K562 (cell line): Measurements from ENCODE around the gene FASLG. TPM values are rescaled to one million over a fixed set of nuclear protein-coding genes. Genes with fewer than 3 reads are reported as not detected.

ENCODE experiments used
- CHD4 ChIP-seq: fragments of 200-600 bp; sonication (generic); IDR thresholded peaks from 3 replicates; pipeline ENCODE4 v1.6.1; 2012; ENCODE audit warnings: low read depth, mild to moderate bottlenecking, mixed read lengths, low read length, inconsistent platforms; ENCODE audit not compliant: insufficient read depth, insufficient replicate concordance, poor library complexity, severe bottlenecking
- HIVEP1 ChIP-seq: fragments of 250-450 bp; sonication (Bioruptor Pico); IDR thresholded peaks from 2 replicates; pipeline ENCODE4 v1.4.0; 2020; ENCODE audit warnings: mild to moderate bottlenecking
- MXI1 ChIP-seq: IDR thresholded peaks from 2 replicates; pipeline ENCODE4 v1.6.1; 2011; ENCODE audit warnings: low read depth, mild to moderate bottlenecking, improper control_type of control experiment, low read length
- PTRF ChIP-seq: fragments of 450-650 bp; IDR thresholded peaks from 2 replicates; pipeline ENCODE4 v1.6.1; 2016; ENCODE audit warnings: mild to moderate bottlenecking, missing genetic modification characterization, missing compliant biosample characterization
- PTTG1 ChIP-seq: fragments of 450-650 bp; IDR thresholded peaks from 2 replicates; pipeline ENCODE4 v1.6.1; 2016; ENCODE audit warnings: low read depth, mild to moderate bottlenecking, missing genetic modification characterization, missing compliant biosample characterization
- SMAD3 ChIP-seq: fragments of 450-650 bp; formaldehyde crosslinking; conservative IDR thresholded peaks from 2 replicates; pipeline ENCODE4 v1.4.0; 2020; ENCODE audit warnings: mild to moderate bottlenecking
- ZBTB17 ChIP-seq: fragments of 450-650 bp; formaldehyde crosslinking; IDR thresholded peaks from 2 replicates; pipeline ENCODE4 v1.4.0; 2020; ENCODE audit warnings: mild to moderate bottlenecking
- ZKSCAN8 ChIP-seq: fragments of 200-800 bp; sonication (Bioruptor generic); IDR thresholded peaks from 2 replicates; pipeline ENCODE4 v1.6.1; 2016; ENCODE audit warnings: missing genetic modification characterization, missing compliant biosample characterization
- ZNF41 ChIP-seq: fragments of 250-450 bp; sonication (Bioruptor Pico); conservative IDR thresholded peaks from 2 replicates; pipeline ENCODE4 v1.4.0; 2020; ENCODE audit warnings: mild to moderate bottlenecking
- ZNF592 ChIP-seq: fragments of 450-650 bp; IDR thresholded peaks from 2 replicates; pipeline ENCODE4 v1.6.1; 2017; ENCODE audit warnings: antibody characterized with exemption, mild to moderate bottlenecking
- polyA plus RNA-seq, 8 experiments: library from polyadenylated mRNA; depleted of rRNA in 4 of 8; stranded (reverse) in 5 of 8; unstranded in 3 of 8; fragments of >200 nt; fragmentation: Nextera tagmentation in 2 of 8; fragmentation: Illumina TruSeq in 1 of 8; extraction: Ambion mirVana in 2 of 8; extraction: Trizol in 1 of 8; gene quantifications; 2 replicates each; pipeline versions ENCODE4 v1.2.1 to v1.2.3, GENCODE V29; 2011 to 2014; ENCODE audit warnings: inconsistent platforms in 1 of 8, missing spikeins in 1 of 8
- total RNA-seq, 7 experiments: library from RNA; depleted of rRNA in 6 of 7; stranded (reverse); fragments of >200 nt in 6 of 7; fragmentation: Illumina TruSeq in 2 of 7; extraction: Trizol in 2 of 7; gene quantifications; 2 replicates each; pipeline versions ENCODE4 v1.2.1 to v1.2.3, GENCODE V29; 2011 to 2021; ENCODE audit warnings: low replicate concordance in 1 of 7
- TF ChIP-seq, protein P1 (sequence below), 3 experiments: fragments of 200-800 bp in 1 of 3; sonication (Bioruptor generic) in 1 of 3; sonication (generic) in 1 of 3; formaldehyde crosslinking in 1 of 3; IDR thresholded peaks; 2 replicates each; pipeline versions ENCODE4 v1.6.1 to v1.8.0; 2016 to 2022; ENCODE audit warnings: mild to moderate bottlenecking in 2 of 3, missing compliant biosample characterization in 2 of 3, missing genetic modification characterization in 2 of 3, missing genetic modification reagents in 1 of 3
- TF ChIP-seq, protein P2 (sequence below), 3 experiments: fragments of 200-800 bp in 1 of 3; fragments of 250-450 bp in 1 of 3; fragments of 450-650 bp in 1 of 3; sonication (Bioruptor Pico) in 1 of 3; sonication (Bioruptor generic) in 1 of 3; formaldehyde crosslinking in 1 of 3; IDR thresholded peaks; 2 replicates each; pipeline versions ENCODE4 v1.6.1 to v1.8.0; 2016 to 2022; ENCODE audit warnings: mild to moderate bottlenecking in 2 of 3, missing genetic modification characterization in 2 of 3, missing compliant biosample characterization in 1 of 3, moderate library complexity in 1 of 3
- TF ChIP-seq, protein P3 (sequence below): fragments of 450-650 bp; formaldehyde crosslinking; IDR thresholded peaks from 2 replicates; pipeline ENCODE4 v1.4.0; 2020; ENCODE audit warnings: mild to moderate bottlenecking, moderate library complexity

FASLG gene
- total and polyA plus RNA-seq, 9 of the 15 experiments (the other 6 are each of a cell fraction or from before 2014, with no cell fraction given) = not detected

DNA sequence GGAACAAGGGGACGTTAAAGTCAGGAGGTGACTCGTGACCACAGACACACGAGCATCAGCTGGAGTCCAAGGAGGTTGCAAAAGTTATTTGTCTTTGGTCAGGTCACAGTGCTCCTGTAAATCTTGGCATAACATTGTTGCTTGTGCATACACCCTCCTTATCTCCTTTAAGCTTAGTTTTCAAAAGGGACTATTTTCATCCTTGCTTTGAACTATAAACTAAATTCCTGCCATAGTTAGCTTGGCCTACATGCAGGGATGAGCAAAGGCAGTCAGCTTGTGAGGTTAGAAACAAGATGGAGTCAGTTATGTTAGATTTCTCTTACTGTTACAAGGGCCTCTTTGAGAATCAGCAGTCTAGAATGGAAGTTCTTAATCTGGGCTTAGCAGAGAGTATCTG is 28.0 kb upstream of the FASLG start (continued):
- TF ChIP-seq SMAD3 (no peak; the same call in 1 of the 2 replicates), ZKSCAN8 (CRISPR knock-in tag) (peak; percentile 66; the same call in 1 of the 2 replicates), ZNF41 (CRISPR knock-in tag) (peak; percentile 67; the same call in 1 of the 2 replicates), HIVEP1 (CRISPR knock-in tag) (no peak), ZNF592 (peak; percentile 86), ZBTB17 (CRISPR knock-in tag) (0 out of 2 replicates have a peak, but pooled peaks have one; percentile 46), CHD4 (no peak), PTTG1 (peak; percentile 78; the same call in 1 of the 2 replicates), PTRF (peak; percentile 81; the same call in 1 of the 2 replicates), MXI1 (no peak)
- TF ChIP-seq, protein P1, sequence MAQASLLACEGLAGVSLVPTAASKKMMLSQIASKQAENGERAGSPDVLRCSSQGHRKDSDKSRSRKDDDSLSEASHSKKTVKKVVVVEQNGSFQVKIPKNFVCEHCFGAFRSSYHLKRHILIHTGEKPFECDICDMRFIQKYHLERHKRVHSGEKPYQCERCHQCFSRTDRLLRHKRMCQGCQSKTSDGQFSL (CRISPR knock-in tag; IDR thresholded peaks at IDR 0.05) = no peak
- TF ChIP-seq, protein P1 (tag; IDR thresholded peaks at IDR 0.05) = peak in 1 of 2 experiments; percentile 76; a peak in 1 of 4 replicates
- TF ChIP-seq, protein P2, sequence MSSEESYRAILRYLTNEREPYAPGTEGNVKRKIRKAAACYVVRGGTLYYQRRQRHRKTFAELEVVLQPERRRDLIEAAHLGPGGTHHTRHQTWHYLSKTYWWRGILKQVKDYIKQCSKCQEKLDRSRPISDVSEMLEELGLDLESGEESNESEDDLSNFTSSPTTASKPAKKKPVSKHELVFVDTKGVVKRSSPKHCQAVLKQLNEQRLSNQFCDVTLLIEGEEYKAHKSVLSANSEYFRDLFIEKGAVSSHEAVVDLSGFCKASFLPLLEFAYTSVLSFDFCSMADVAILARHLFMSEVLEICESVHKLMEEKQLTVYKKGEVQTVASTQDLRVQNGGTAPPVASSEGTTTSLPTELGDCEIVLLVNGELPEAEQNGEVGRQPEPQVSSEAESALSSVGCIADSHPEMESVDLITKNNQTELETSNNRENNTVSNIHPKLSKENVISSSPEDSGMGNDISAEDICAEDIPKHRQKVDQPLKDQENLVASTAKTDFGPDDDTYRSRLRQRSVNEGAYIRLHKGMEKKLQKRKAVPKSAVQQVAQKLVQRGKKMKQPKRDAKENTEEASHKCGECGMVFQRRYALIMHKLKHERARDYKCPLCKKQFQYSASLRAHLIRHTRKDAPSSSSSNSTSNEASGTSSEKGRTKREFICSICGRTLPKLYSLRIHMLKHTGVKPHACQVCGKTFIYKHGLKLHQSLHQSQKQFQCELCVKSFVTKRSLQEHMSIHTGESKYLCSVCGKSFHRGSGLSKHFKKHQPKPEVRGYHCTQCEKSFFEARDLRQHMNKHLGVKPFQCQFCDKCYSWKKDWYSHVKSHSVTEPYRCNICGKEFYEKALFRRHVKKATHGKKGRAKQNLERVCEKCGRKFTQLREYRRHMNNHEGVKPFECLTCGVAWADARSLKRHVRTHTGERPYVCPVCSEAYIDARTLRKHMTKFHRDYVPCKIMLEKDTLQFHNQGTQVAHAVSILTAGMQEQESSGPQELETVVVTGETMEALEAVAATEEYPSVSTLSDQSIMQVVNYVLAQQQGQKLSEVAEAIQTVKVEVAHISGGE (CRISPR knock-in tag; IDR thresholded peaks at IDR 0.05) = no peak
- TF ChIP-seq, protein P3, sequence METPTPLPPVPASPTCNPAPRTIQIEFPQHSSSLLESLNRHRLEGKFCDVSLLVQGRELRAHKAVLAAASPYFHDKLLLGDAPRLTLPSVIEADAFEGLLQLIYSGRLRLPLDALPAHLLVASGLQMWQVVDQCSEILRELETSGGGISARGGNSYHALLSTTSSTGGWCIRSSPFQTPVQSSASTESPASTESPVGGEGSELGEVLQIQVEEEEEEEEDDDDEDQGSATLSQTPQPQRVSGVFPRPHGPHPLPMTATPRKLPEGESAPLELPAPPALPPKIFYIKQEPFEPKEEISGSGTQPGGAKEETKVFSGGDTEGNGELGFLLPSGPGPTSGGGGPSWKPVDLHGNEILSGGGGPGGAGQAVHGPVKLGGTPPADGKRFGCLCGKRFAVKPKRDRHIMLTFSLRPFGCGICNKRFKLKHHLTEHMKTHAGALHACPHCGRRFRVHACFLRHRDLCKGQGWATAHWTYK (CRISPR knock-in tag) = no peak
